Ascending aorta (tissue), 2 donors: ENCODE measurements around the gene AGAP3. TPM values are rescaled to one million over a fixed set of nuclear protein-coding genes. Genes with fewer than 3 reads are reported as not detected.

Experiments
- DNase-seq, 2 donors: peaks; one replicate each; pipeline ENCODE4 v3.0.0-alpha.2; 2019; ENCODE audit warnings: low spot score in 2 of 2
- H3K27ac ChIP-seq, 2 donors: fragments of 200-600 bp; sonication (generic); one replicate each; pipeline ENCODE4 v1.5.1; 2016 to 2017; ENCODE audit warnings: mild to moderate bottlenecking in 1 of 2
- H3K27me3 ChIP-seq: fragments of 200-600 bp; sonication (generic); one replicate; pipeline ENCODE4 v1.5.1; 2017
- H3K36me3 ChIP-seq, 2 donors: fragments of 200-600 bp; sonication (generic); one replicate each; pipeline ENCODE4 v1.5.1; 2016
- H3K4me1 ChIP-seq, 2 donors: fragments of 200-600 bp; sonication (generic); one replicate each; pipeline ENCODE4 v1.5.1; 2016 to 2017; ENCODE audit warnings: mild to moderate bottlenecking in 1 of 2
- H3K4me3 ChIP-seq, 2 donors: fragments of 200-600 bp; sonication (generic); one replicate each; pipeline ENCODE4 v1.5.1; 2016 to 2017; ENCODE audit warnings: mild to moderate bottlenecking in 1 of 2
- H3K9me3 ChIP-seq, 2 donors: fragments of 200-600 bp; sonication (generic); one replicate each; pipeline ENCODE4 v1.5.1; 2016
- intact Hi-C: fragments of 100-400 bp; cut with DNase I; formaldehyde crosslinking; loops from one replicate; pipeline ENCODE4 v1.15.1; 2023
- total RNA-seq: library from RNA; depleted of rRNA; stranded (reverse); fragments of >200 nt; gene quantifications from one replicate; pipeline ENCODE4 v1.1.0, GENCODE V29; 2016
- TF ChIP-seq, protein P1 (sequence below), 3 experiments: fragments of 200-600 bp in 2 of 3; fragments of 450-650 bp in 1 of 3; sonication (generic) in 2 of 3; IDR thresholded peaks; one replicate each; pipeline ENCODE4 v1.5.1; 2016 to 2019; ENCODE audit warnings: antibody characterized with exemption in 3 of 3, mild to moderate bottlenecking in 1 of 3, moderate library complexity in 1 of 3

AGAP3 gene
- total RNA-seq, 1 donor from 2014 or later = 82.6 TPM

- TF ChIP-seq, protein P1, sequence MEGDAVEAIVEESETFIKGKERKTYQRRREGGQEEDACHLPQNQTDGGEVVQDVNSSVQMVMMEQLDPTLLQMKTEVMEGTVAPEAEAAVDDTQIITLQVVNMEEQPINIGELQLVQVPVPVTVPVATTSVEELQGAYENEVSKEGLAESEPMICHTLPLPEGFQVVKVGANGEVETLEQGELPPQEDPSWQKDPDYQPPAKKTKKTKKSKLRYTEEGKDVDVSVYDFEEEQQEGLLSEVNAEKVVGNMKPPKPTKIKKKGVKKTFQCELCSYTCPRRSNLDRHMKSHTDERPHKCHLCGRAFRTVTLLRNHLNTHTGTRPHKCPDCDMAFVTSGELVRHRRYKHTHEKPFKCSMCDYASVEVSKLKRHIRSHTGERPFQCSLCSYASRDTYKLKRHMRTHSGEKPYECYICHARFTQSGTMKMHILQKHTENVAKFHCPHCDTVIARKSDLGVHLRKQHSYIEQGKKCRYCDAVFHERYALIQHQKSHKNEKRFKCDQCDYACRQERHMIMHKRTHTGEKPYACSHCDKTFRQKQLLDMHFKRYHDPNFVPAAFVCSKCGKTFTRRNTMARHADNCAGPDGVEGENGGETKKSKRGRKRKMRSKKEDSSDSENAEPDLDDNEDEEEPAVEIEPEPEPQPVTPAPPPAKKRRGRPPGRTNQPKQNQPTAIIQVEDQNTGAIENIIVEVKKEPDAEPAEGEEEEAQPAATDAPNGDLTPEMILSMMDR (IDR thresholded peaks at IDR 0.05) = no peak
- H3K4me3 ChIP-seq = no peak overlapping the region
- peaks cover 28 to 45% of the 10 kb centered on the region in 2 donors for H3K36me3 ChIP-seq
- no peaks in the 10 kb centered on the region for H3K9me3 ChIP-seq
- H3K4me1 ChIP-seq = peaks cover 24 to 26% of the 10 kb centered on the region in 2 donors
- no peak for DNase-seq
- no peaks in the 10 kb centered on the region for H3K27me3 ChIP-seq
- peak overlapping the region in 1 of 2 donors; percentile 15 for H3K27ac ChIP-seq
- intact Hi-C loops = no loop called here
Observed at GRCh38 chr7:151077705-151078232, 8.5 kb upstream of the AGAP3 start.

DNA sequence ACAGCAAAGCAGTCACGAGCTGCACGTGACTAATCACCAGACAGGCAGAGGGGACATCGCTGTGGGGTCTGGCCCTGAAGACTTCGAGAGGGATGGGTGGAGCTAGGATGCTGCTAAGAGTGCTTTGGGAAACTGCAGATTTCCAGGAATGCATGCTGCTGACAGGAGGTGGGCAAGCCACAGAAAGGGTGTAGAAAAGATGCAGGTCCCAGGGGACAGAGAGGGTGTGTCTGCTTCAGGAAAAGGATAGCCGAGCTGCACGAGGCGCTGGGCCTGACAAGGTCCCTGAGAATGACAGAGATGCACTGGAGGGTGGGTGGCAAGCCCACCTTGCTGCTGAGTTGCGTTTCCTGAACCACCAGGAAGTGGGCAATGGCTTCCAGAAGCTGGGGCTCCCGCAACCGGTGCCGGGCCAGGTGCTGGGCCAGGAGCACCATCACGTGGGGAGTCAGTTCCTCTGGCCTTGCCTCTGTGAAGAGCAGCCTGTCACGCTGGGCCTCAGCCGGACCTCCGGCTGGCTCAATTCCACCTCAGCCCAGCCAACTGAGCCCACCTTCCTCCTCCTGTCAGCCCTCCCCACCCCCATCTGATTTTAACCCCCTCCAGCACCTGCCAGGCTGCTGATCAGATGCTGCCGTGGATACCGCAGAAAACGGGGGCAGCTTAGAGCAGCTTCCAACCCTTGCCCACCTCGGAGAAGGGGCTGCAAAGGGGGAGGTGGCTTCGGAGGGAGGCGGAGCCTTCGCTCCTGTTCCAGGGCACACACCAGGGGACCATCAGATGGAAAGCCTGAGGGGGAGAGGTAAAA lies 7.8 kb upstream of the AGAP3 start:
- no peak overlapping the region for H3K4me3 ChIP-seq
- TF ChIP-seq, protein P1 (IDR thresholded peaks at IDR 0.05) = no peak

DNA sequence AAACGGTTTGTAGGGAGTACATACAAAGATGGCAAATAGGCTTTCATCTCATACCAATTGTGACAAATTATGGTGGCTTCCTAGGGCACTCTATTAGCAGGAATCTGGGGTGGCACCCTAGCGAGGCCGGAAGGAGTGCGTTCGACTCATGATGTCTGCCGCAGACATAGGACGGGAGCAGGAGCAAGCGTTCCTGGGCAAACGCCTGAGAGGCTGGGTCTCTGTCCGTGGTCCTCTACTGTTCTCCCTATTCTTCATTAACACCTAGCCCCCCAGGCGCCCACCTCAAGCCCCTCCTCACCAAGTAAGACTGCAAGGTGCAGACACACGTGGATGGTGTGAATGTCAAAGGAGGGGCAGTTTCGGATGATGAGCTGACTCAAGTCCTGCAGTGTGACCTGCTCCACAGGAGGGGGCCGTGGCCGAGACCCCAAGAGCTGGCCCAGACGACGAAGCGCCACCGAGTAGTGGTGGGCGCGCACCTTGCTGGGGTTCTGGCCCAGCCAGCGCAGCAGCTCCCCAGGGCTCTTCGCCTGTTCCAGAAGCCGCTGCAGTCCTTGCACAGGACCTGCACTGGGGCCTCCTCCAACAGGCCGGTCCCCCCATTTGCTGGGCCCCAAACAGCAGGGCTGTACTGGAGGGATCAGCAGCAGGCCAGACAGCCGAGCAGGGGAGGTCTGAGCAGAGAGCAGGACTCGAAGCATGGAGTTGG lies 6.9 kb upstream of the AGAP3 start:
- H3K36me3 ChIP-seq = peaks cover 16 to 29% of the 10 kb centered on the region in 2 donors
- TF ChIP-seq, protein P1 (IDR thresholded peaks at IDR 0.05) = no peak
- peak in 1 of 2 donors; percentile 61 for DNase-seq
- no peaks in the 10 kb centered on the region for H3K27me3 ChIP-seq
- intact Hi-C loops = no loop called here
- H3K27ac ChIP-seq = peak overlapping the region in 1 of 2 donors; percentile 95
- H3K9me3 ChIP-seq = no peaks in the 10 kb centered on the region
- peaks cover 24 to 30% of the 10 kb centered on the region in 2 donors for H3K4me1 ChIP-seq
- H3K4me3 ChIP-seq = peak overlapping the region; percentile 75 to 87

More for the DNA sequence above, 7.8 kb upstream of the AGAP3 start:
- H3K27me3 ChIP-seq = no peaks in the 10 kb centered on the region
- no peak for DNase-seq
- no peaks in the 10 kb centered on the region for H3K9me3 ChIP-seq
- peak overlapping the region in 1 of 2 donors; percentile 15 for H3K27ac ChIP-seq
- H3K4me1 ChIP-seq = peaks cover 24 to 26% of the 10 kb centered on the region in 2 donors
- H3K36me3 ChIP-seq = peaks cover 25 to 38% of the 10 kb centered on the region in 2 donors
- intact Hi-C loops = no loop called here

DNA sequence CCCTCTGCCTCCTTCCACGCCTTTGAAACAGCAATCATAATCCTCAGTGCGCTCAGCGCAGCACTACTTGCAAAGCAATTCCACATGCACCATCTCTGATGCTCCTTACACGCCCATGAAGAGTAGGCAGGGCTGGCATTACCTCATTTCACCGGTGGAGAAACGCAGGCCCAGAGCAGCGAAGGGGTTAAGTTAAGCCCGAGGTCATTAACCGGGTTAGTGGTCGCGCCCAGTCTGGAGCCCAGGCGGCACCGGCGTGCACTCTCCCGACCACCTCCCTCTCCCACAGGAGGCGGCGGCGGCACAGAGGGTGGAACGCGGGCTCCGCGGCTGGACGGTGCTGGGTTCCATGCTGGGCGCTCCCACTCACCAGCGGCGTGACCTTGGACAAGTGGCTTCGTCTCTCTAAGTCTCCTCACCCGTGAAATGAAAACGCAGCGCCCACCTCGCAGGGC lies 6.2 kb upstream of the AGAP3 start:
- intact Hi-C loops = loop anchor here (1.0 to 10.0 kb wide), 7 partner anchors 21 to 1365 kb away; partner anchors contain the start of genes ABCB8, ABCF2, NUB1 and SLC4A2
- H3K27me3 ChIP-seq = no peaks in the 10 kb centered on the region

More for the DNA sequence above, 6.2 kb upstream of the AGAP3 start:
- no peaks in the 10 kb centered on the region for H3K9me3 ChIP-seq
- no peak for DNase-seq
- peaks cover 24 to 30% of the 10 kb centered on the region in 2 donors for H3K4me1 ChIP-seq
- H3K36me3 ChIP-seq = peaks cover 11 to 22% of the 10 kb centered on the region in 2 donors
- peak overlapping the region; percentile 75 to 87 for H3K4me3 ChIP-seq
- H3K27ac ChIP-seq = peak overlapping the region; percentile 95 to 96
- TF ChIP-seq, protein P1 (IDR thresholded peaks at IDR 0.05) = no peak
